IMR-90 (cell line): ENCODE measurements around the gene C5. TPM values are rescaled to one million over a fixed set of nuclear protein-coding genes. Genes with fewer than 3 reads are reported as not detected.

Experiments
- ATAC-seq: fragments of 200-7000 bp; cut with Tn5 transposase; 2 replicates; pipeline ENCODE4 v1.9.1; 2020; ENCODE audit warnings: low read depth, mild to moderate bottlenecking, moderate library complexity
- BruUV-seq: library from RNA; stranded (reverse); fragments of 400-500 nt; replicated peaks from 2 replicates; lab custom pipeline; 2021; lab: Mats Ljungman, UMichigan
- CTCF ChIA-PET: fragments of 300-600 bp; formaldehyde crosslinking; extraction: SDS; loops from one replicate; lab custom pipeline; 2021; ENCODE audit warnings: antibody characterized with exemption; lab: Yijun Ruan, JAX
- POLR2A ChIA-PET: fragments of 300-600 bp; sonication (Branson Sonifier 250); formaldehyde crosslinking; loops from one replicate; lab custom pipeline; 2022; ENCODE audit warnings: antibody characterized with exemption; ENCODE audit not compliant: unreplicated experiment; lab: Charles Lee
- DNase-seq: peaks from one replicate; pipeline ENCODE4 v3.0.0; 2013
- H2AFZ ChIP-seq: replicated peaks from 2 replicates; pipeline ENCODE3; 2013; ENCODE audit warnings: low read length, mild to moderate bottlenecking; ENCODE audit not compliant: poor library complexity
- H2AK5ac ChIP-seq: 2 replicates; pipeline ENCODE4 v1.6.1; 2013; ENCODE audit warnings: low read depth, low read length, inconsistent platforms
- H2AK9ac ChIP-seq: replicated peaks from 2 replicates; pipeline ENCODE3; 2013; ENCODE audit warnings: mild to moderate bottlenecking, low read depth, low read length, moderate library complexity; ENCODE audit not compliant: poor library complexity
- H2BK120ac ChIP-seq: 2 replicates; pipeline ENCODE4 v1.6.1; 2013; ENCODE audit warnings: low read depth, low read length, inconsistent platforms
- H2BK15ac ChIP-seq: 3 replicates; pipeline ENCODE4 v1.6.1; 2013; ENCODE audit warnings: low read depth, low read length, inconsistent platforms
- H2BK20ac ChIP-seq: 2 replicates; pipeline ENCODE4 v1.6.1; 2013; ENCODE audit warnings: low read depth, mild to moderate bottlenecking, inconsistent platforms, low read length, moderate library complexity
- H2BK5ac ChIP-seq: 2 replicates; pipeline ENCODE4 v1.6.1; 2013; ENCODE audit warnings: mild to moderate bottlenecking, low read depth, low read length, inconsistent platforms; ENCODE audit not compliant: poor library complexity, severe bottlenecking
- H3K14ac ChIP-seq: replicated peaks from 2 replicates; pipeline ENCODE4 v1.6.1; 2013; ENCODE audit warnings: low read depth, low read length, inconsistent platforms
- H3K18ac ChIP-seq: 2 replicates; pipeline ENCODE4 v1.6.1; 2013; ENCODE audit warnings: low read depth, low read length, control low read depth
- H3K23ac ChIP-seq: 2 replicates; pipeline ENCODE4 v1.6.1; 2013; ENCODE audit warnings: low read depth, low read length, inconsistent platforms
- H3K27ac ChIP-seq: 2 replicates; pipeline ENCODE4 v1.5.1; 2013; ENCODE audit warnings: mild to moderate bottlenecking, control low read depth, low read length; ENCODE audit not compliant: insufficient read depth
- H3K27me3 ChIP-seq: 2 replicates; pipeline ENCODE4 v1.6.1; 2013; ENCODE audit warnings: low read length; ENCODE audit not compliant: control insufficient read depth, insufficient read depth
- H3K36me3 ChIP-seq: 2 replicates; pipeline ENCODE4 v1.6.1; 2013; ENCODE audit warnings: low read length, mixed read lengths; ENCODE audit not compliant: control insufficient read depth, insufficient read depth
- H3K4ac ChIP-seq: 2 replicates; pipeline ENCODE4 v1.6.1; 2013; ENCODE audit warnings: low read depth, low read length, inconsistent platforms
- H3K4me1 ChIP-seq: 2 replicates; pipeline ENCODE4 v1.6.1; 2013; ENCODE audit warnings: low read length, mixed read lengths; ENCODE audit not compliant: control insufficient read depth, insufficient read depth
- H3K4me2 ChIP-seq: 2 replicates; pipeline ENCODE4 v1.6.1; 2013; ENCODE audit warnings: low read depth, mild to moderate bottlenecking, control low read depth, low read length, moderate library complexity
- H3K4me3 ChIP-seq: 2 replicates; pipeline ENCODE4 v1.5.1; 2013; ENCODE audit warnings: low read depth, mild to moderate bottlenecking, control low read depth, low read length, moderate library complexity; ENCODE audit not compliant: insufficient read depth
- H3K56ac ChIP-seq: 2 replicates; pipeline ENCODE4 v1.6.1; 2013; ENCODE audit warnings: low read length, inconsistent platforms; ENCODE audit not compliant: insufficient read depth; ENCODE audit errors: extremely low read depth
- H3K79me1 ChIP-seq, 2 experiments: 2 replicates each; pipeline ENCODE4 v1.6.1; 2013; ENCODE audit warnings: low read length in 2 of 2, inconsistent platforms in 1 of 2, low read depth in 1 of 2
- H3K9ac ChIP-seq: 2 replicates; pipeline ENCODE4 v1.6.1; 2013; ENCODE audit warnings: low read depth, low read length, control low read depth
- H3K9me1 ChIP-seq: 2 replicates; pipeline ENCODE4 v1.6.1; 2013; ENCODE audit warnings: low read length, inconsistent platforms; ENCODE audit not compliant: insufficient read depth
- H3K9me3 ChIP-seq: 2 replicates; pipeline ENCODE4 v1.6.1; 2013; ENCODE audit warnings: low read length; ENCODE audit not compliant: control insufficient read depth, insufficient read depth
- H4K20me1 ChIP-seq: 2 replicates; pipeline ENCODE4 v1.6.1; 2013; ENCODE audit warnings: low read length, inconsistent platforms; ENCODE audit not compliant: insufficient read depth
- H4K5ac ChIP-seq: 2 replicates; pipeline ENCODE4 v1.6.1; 2013; ENCODE audit warnings: mild to moderate bottlenecking, low read depth, low read length, control low read depth
- H4K8ac ChIP-seq, 2 experiments: 2 replicates each; pipeline ENCODE4 v1.6.1; 2013; ENCODE audit warnings: low read depth in 2 of 2, low read length in 2 of 2, control low read depth in 1 of 2, inconsistent platforms in 1 of 2
- H4K91ac ChIP-seq: 2 replicates; pipeline ENCODE4 v1.6.1; 2013; ENCODE audit warnings: low read depth, low read length, inconsistent platforms; ENCODE audit not compliant: insufficient read depth
- BHLHE40 ChIP-seq: fragments of 150-350 bp; IDR thresholded peaks from 2 replicates; pipeline ENCODE4 v1.6.1; 2016; ENCODE audit warnings: mild to moderate bottlenecking, low read depth, low read length
- CEBPB ChIP-seq: IDR thresholded peaks from 2 replicates; pipeline ENCODE4 v1.6.1; 2012; ENCODE audit warnings: low read depth, low read length, improper control_type of control experiment
- CHD1 ChIP-seq: IDR thresholded peaks from 2 replicates; pipeline ENCODE4 v1.6.1; 2012; ENCODE audit warnings: low read depth, low read length, improper control_type of control experiment
- FOS ChIP-seq: fragments of 150-350 bp; IDR thresholded peaks from 2 replicates; pipeline ENCODE4 v1.6.1; 2016; ENCODE audit warnings: low read depth, low read length
- MAFK ChIP-seq: IDR thresholded peaks from 2 replicates; pipeline ENCODE4 v1.6.1; 2012; ENCODE audit warnings: low read depth, low read length, improper control_type of control experiment
- MAZ ChIP-seq: IDR thresholded peaks from 2 replicates; pipeline ENCODE4 v1.6.1; 2012; ENCODE audit warnings: low read depth, mild to moderate bottlenecking, low read length, improper control_type of control experiment, moderate library complexity, borderline replicate concordance
- MXI1 ChIP-seq: IDR thresholded peaks from 2 replicates; pipeline ENCODE4 v1.6.1; 2012; ENCODE audit warnings: low read depth, mild to moderate bottlenecking, low read length, moderate library complexity, borderline replicate concordance
- POLR2A ChIP-seq: IDR thresholded peaks from 2 replicates; pipeline ENCODE4 v1.6.1; 2012; ENCODE audit warnings: mild to moderate bottlenecking, low read depth, low read length
- RAD21 ChIP-seq: IDR thresholded peaks from 2 replicates; pipeline ENCODE4 v1.6.1; 2012; ENCODE audit warnings: low read length, improper control_type of control experiment
- SMC3 ChIP-seq: fragments of 150-350 bp; IDR thresholded peaks from 2 replicates; pipeline ENCODE4 v1.6.1; 2016; ENCODE audit warnings: low read depth, mild to moderate bottlenecking, antibody characterized with exemption, low read length, moderate library complexity
- WGBS, 2 experiments: methylation state at CpG; one replicate each; pipeline versions ENCODE4 v1.1.5 to v1.1.7; 2013; ENCODE audit warnings: missing lambda C conversion rate in 2 of 2; ENCODE audit not compliant: insufficient read length in 1 of 2; ENCODE audit errors: extremely low coverage in 2 of 2; 5-methylcytosine and 5-hydroxymethylcytosine counted together
- dilution Hi-C: fragments of 300-500 bp; cut with HindIII; formaldehyde crosslinking; loops from one replicate; pipeline ENCODE4 v1.14.3; 2018; ENCODE audit warnings: low sequenced_read_pairs; ENCODE audit not compliant: unreplicated experiment
- in situ Hi-C: fragments of 300-500 bp; cut with MboI; formaldehyde crosslinking; loops from 3 replicates; pipeline ENCODE4 v1.14.3; 2019; ENCODE audit warnings: low sequenced_read_pairs, inconsistent platforms, mixed read lengths
- intact Hi-C: fragments of 100-400 bp; cut with micrococcal nuclease; formaldehyde crosslinking; loops from 2 replicates; pipeline ENCODE4 v1.10.0; 2022
- polyA plus RNA-seq, 3 experiments: library from polyadenylated mRNA; depleted of rRNA; stranded (reverse); fragments of >200 nt; gene quantifications; 2 replicates each; pipeline ENCODE4 v1.2.3, GENCODE V29; 2012; ENCODE audit warnings: low replicate concordance in 1 of 3
- total RNA-seq: library from RNA; depleted of rRNA; stranded (reverse); fragments of >200 nt; gene quantifications from 2 replicates; pipeline ENCODE4 v1.2.3, GENCODE V29; 2012
- TF ChIP-seq, protein P1 (sequence below): fragments of 150-350 bp; IDR thresholded peaks from 2 replicates; pipeline ENCODE4 v1.6.1; 2017; ENCODE audit warnings: mild to moderate bottlenecking, antibody characterized with exemption, low read length, low read depth

Gene C5
- total and polyA plus RNA-seq, 2 of the 4 experiments (the other 2 are of a cell fraction) = 1.5 to 2.3 TPM

DNA sequence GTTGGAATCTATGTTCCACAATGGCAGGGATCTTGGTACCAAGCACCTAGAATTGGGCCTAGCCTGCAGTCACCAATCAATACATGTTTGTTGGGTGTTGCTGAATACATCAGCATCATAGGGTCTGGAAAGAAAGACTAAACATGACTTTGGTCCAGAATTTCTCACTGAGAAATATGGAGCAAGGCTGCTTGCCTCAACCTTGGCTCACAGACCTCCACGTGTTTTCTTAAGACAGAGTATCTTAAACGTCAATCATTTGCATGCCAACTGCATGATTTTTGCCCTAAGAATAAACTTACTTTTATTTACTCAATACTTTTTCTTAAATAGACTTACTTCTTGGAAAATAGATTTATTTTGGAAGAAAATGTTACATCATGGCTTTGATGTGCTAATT lies 100.8 kb downstream of the C5 start:
- in situ Hi-C loops = no loop called here
- H3K9ac ChIP-seq = no peak overlapping the region
- H3K27ac ChIP-seq = no peak overlapping the region
- no peak overlapping the region for H2BK15ac ChIP-seq
- no peaks in the 10 kb centered on the region for H3K36me3 ChIP-seq
- no peak overlapping the region for H2BK120ac ChIP-seq
- dilution Hi-C loops = no loop called here
- no peak overlapping the region for H4K8ac ChIP-seq
- H3K79me1 ChIP-seq = no peaks in the 10 kb centered on the region
- no peak overlapping the region for H3K4me2 ChIP-seq
- H3K27me3 ChIP-seq = no peaks in the 10 kb centered on the region
- H4K20me1 ChIP-seq = no peaks in the 10 kb centered on the region
- H3K4ac ChIP-seq = no peak overlapping the region
- no peak overlapping the region for H3K4me3 ChIP-seq
- H3K56ac ChIP-seq = no peak overlapping the region
- no peak overlapping the region for H3K18ac ChIP-seq
- ATAC-seq (no peak), DNase-seq (no peak)
- no CpG with 5 or more reads among the region's 2 CpGs for WGBS, 2 experiments
- ChIA-PET CTCF (no interaction called here), POLR2A (no interaction called here)
- H3K23ac ChIP-seq = no peak overlapping the region
- H3K9me1 ChIP-seq = peaks cover 6% of the 10 kb centered on the region; the same call in 1 of the 2 replicates
- no peaks in the 10 kb centered on the region for H3K9me3 ChIP-seq
- no peak overlapping the region for H3K14ac ChIP-seq
- no peak overlapping the region for H2AFZ ChIP-seq
- no peak overlapping the region for H2AK5ac ChIP-seq
- H2BK20ac ChIP-seq = no peak overlapping the region
- no peak overlapping the region for H2AK9ac ChIP-seq
- H4K5ac ChIP-seq = no peak overlapping the region
- intact Hi-C loops = no loop called here
- no peak overlapping the region for H4K91ac ChIP-seq
- no peak overlapping the region for H2BK5ac ChIP-seq
- BruUV-seq = no TSS peak
- TF ChIP-seq BHLHE40 (no peak), CHD1 (no peak), MAZ (no peak), MAFK (no peak), POLR2A (no peak), RAD21 (no peak), FOS (no peak), MXI1 (no peak), SMC3 (no peak), CEBPB (no peak)
- TF ChIP-seq, protein P1, sequence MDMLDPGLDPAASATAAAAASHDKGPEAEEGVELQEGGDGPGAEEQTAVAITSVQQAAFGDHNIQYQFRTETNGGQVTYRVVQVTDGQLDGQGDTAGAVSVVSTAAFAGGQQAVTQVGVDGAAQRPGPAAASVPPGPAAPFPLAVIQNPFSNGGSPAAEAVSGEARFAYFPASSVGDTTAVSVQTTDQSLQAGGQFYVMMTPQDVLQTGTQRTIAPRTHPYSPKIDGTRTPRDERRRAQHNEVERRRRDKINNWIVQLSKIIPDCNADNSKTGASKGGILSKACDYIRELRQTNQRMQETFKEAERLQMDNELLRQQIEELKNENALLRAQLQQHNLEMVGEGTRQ = no peak
- H3K4me1 ChIP-seq = peaks cover 4% of the 10 kb centered on the region
